Peyer's patch (tissue), 4 donors: ENCODE measurements around the gene GUCY2F.

Experiments
- CTCF ChIP-seq, 6 experiments: fragments of 450-650 bp in 4 of 6; fragments of 200-600 bp in 2 of 6; sonication (generic) in 1 of 6; IDR thresholded peaks; one replicate each; pipeline ENCODE4 v1.5.1; 2017 to 2019; ENCODE audit warnings: antibody characterized with exemption in 6 of 6, mild to moderate bottlenecking in 3 of 6, moderate library complexity in 1 of 6
- POLR2A ChIP-seq, 2 donors: fragments of 450-650 bp; IDR thresholded peaks; one replicate each; pipeline ENCODE4 v1.5.1; 2017; ENCODE audit warnings: antibody characterized with exemption in 2 of 2, mild to moderate bottlenecking in 2 of 2, moderate library complexity in 2 of 2

DNA sequence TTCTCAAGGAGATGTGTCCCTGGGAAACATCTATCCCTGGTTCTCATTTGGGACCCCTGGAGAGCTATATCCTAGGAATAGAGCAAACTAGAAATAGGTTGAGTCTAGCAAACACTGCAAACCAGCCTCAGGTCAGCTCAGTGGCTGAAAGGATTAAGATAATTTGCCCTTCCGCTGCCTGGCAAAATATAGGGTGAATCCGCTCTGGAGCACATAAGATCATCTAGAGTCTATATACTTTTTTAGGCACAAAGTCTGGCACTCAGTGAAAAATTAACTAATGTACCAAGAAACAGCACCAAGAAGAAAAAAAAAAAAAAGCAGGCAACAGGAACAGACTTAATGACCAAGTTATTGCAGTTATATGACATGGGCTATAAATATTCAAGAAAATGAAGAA is 7.3 kb upstream of the GUCY2F start:
- TF ChIP-seq CTCF (IDR thresholded peaks at IDR 0.05) (no peak), POLR2A (IDR thresholded peaks at IDR 0.05) (no peak)
